ENCODE results near the gene CENPX. TPM values are rescaled to one million over a fixed set of nuclear protein-coding genes. Genes with fewer than 3 reads are reported as not detected.

Gene CENPX
- total and polyA plus RNA-seq, 2 of the 13 experiments (the other 11 are each of a cell fraction or from before 2014, with no cell fraction given): 92.7 to 170 TPM

DNA sequence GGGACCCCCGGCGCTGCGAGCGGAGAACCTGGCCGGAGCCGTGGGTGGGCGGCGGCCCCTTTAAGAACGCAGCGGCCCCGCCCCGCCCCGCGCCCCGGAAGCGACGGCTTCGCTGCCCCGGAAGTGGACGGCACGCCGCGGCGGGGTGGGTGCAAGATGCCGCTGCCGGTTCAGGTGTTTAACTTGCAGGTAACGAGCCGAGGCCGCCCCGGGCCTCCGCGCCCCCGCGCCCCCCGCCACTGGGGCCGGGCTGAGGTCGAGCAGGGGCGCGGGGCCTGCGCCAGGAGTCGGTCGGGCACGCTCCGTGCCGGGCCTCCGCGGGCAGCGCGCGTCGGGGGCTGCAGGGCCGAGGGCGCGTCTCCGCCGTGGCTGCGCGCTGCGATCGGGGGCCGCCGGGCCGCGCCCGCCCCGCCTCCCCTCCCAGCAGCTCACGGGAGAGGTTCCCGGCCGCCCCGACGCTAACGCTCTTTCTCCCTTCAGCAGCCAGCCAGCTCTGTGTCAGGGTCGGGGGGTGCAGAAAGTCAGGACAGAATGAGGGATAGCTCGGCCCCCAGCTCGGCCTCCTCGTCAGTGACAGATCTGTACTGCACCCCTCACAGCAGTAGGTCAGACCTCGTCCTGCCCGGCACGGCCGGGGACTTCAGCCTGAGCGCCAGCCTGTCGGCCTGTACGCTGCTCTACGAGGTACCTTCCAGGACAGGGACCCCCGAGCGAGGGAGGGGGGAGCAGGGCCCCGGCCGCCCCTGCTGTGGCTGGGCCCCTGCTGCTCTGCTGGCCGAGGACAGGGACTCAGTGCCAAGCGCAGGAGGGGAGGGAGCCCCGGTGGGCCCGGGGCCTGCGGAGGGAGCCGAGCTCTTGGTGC, 29.3 kb upstream of the CENPX start, which contains the start of the genes GPS1 and RFNG (continued):
- TF ChIP-seq, protein P1, sequence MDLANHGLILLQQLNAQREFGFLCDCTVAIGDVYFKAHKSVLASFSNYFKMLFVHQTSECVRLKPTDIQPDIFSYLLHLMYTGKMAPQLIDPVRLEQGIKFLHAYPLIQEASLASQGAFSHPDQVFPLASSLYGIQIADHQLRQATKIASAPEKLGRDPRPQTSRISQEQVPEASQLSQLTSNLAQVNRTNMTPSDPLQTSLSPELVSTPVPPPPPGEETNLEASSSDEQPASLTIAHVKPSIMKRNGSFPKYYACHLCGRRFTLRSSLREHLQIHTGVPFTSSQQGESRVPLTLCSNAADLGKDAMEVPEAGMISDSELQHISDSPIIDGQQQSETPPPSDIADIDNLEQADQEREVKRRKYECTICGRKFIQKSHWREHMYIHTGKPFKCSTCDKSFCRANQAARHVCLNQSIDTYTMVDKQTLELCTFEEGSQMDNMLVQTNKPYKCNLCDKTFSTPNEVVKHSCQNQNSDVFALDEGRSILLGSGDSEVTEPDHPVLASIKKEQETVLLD (CRISPR knock-in tag; IDR thresholded peaks at IDR 0.05; ENCODE audit: low read depth): peak; percentile 47; the same call in 1 of the 2 replicates
- TF ChIP-seq NR2F6 (IDR thresholded peaks at IDR 0.05) (no peak), NR2F6 (CRISPR knock-in tag; IDR thresholded peaks at IDR 0.05) (peak; percentile 33; the same call in 1 of the 2 replicates), KDM5A (IDR thresholded peaks at IDR 0.05; ENCODE audit: borderline replicate concordance, low read length) (peak; percentile 62), TARDBP (CRISPR knock-in tag; IDR thresholded peaks at IDR 0.05) (no peak), KMT2A (CRISPR knock-in tag; IDR thresholded peaks at IDR 0.05) (peak; percentile 39), ZNF253 (CRISPR knock-in tag; IDR thresholded peaks at IDR 0.05; ENCODE audit: borderline replicate concordance) (no peak), GATAD1 (CRISPR knock-in tag; IDR thresholded peaks at IDR 0.05) (peak; percentile 92), ZC3H13 (CRISPR knock-in tag; IDR thresholded peaks at IDR 0.05) (no peak; the same call in 1 of the 2 replicates), SAP130 (CRISPR knock-in tag; IDR thresholded peaks at IDR 0.05; ENCODE audit: low read depth) (peak; percentile 90), PHF8 (CRISPR knock-in tag; IDR thresholded peaks at IDR 0.05) (peak; percentile 1; the same call in 1 of the 2 replicates), DR1 (CRISPR knock-in tag; IDR thresholded peaks at IDR 0.05) (peak; percentile 65; the same call in 1 of the 2 replicates)
- TF ChIP-seq, protein P2, sequence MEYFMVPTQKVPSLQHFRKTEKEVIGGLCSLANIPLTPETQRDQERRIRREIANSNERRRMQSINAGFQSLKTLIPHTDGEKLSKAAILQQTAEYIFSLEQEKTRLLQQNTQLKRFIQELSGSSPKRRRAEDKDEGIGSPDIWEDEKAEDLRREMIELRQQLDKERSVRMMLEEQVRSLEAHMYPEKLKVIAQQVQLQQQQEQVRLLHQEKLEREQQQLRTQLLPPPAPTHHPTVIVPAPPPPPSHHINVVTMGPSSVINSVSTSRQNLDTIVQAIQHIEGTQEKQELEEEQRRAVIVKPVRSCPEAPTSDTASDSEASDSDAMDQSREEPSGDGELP (IDR thresholded peaks at IDR 0.05; ENCODE audit: borderline replicate concordance, low read depth): peak; percentile 49; the same call in 1 of the 2 replicates
- TF ChIP-seq, protein P3, sequence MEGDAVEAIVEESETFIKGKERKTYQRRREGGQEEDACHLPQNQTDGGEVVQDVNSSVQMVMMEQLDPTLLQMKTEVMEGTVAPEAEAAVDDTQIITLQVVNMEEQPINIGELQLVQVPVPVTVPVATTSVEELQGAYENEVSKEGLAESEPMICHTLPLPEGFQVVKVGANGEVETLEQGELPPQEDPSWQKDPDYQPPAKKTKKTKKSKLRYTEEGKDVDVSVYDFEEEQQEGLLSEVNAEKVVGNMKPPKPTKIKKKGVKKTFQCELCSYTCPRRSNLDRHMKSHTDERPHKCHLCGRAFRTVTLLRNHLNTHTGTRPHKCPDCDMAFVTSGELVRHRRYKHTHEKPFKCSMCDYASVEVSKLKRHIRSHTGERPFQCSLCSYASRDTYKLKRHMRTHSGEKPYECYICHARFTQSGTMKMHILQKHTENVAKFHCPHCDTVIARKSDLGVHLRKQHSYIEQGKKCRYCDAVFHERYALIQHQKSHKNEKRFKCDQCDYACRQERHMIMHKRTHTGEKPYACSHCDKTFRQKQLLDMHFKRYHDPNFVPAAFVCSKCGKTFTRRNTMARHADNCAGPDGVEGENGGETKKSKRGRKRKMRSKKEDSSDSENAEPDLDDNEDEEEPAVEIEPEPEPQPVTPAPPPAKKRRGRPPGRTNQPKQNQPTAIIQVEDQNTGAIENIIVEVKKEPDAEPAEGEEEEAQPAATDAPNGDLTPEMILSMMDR (CRISPR knock-in tag; IDR thresholded peaks at IDR 0.05): no peak
- TF ChIP-seq, protein P4, sequence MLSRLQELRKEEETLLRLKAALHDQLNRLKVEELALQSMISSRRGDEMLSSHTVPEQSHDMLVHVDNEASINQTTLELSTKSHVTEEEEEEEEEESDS (CRISPR knock-in tag; IDR thresholded peaks at IDR 0.05; ENCODE audit: borderline replicate concordance): no peak
- TF ChIP-seq, protein P5, sequence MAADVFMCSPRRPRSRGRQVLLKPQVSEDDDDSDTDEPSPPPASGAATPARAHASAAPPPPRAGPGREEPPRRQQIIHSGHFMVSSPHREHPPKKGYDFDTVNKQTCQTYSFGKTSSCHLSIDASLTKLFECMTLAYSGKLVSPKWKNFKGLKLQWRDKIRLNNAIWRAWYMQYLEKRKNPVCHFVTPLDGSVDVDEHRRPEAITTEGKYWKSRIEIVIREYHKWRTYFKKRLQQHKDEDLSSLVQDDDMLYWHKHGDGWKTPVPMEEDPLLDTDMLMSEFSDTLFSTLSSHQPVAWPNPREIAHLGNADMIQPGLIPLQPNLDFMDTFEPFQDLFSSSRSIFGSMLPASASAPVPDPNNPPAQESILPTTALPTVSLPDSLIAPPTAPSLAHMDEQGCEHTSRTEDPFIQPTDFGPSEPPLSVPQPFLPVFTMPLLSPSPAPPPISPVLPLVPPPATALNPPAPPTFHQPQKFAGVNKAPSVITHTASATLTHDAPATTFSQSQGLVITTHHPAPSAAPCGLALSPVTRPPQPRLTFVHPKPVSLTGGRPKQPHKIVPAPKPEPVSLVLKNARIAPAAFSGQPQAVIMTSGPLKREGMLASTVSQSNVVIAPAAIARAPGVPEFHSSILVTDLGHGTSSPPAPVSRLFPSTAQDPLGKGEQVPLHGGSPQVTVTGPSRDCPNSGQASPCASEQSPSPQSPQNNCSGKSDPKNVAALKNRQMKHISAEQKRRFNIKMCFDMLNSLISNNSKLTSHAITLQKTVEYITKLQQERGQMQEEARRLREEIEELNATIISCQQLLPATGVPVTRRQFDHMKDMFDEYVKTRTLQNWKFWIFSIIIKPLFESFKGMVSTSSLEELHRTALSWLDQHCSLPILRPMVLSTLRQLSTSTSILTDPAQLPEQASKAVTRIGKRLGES (CRISPR knock-in tag; IDR thresholded peaks at IDR 0.05; ENCODE audit: borderline replicate concordance): no peak
- TF ChIP-seq, protein P6, sequence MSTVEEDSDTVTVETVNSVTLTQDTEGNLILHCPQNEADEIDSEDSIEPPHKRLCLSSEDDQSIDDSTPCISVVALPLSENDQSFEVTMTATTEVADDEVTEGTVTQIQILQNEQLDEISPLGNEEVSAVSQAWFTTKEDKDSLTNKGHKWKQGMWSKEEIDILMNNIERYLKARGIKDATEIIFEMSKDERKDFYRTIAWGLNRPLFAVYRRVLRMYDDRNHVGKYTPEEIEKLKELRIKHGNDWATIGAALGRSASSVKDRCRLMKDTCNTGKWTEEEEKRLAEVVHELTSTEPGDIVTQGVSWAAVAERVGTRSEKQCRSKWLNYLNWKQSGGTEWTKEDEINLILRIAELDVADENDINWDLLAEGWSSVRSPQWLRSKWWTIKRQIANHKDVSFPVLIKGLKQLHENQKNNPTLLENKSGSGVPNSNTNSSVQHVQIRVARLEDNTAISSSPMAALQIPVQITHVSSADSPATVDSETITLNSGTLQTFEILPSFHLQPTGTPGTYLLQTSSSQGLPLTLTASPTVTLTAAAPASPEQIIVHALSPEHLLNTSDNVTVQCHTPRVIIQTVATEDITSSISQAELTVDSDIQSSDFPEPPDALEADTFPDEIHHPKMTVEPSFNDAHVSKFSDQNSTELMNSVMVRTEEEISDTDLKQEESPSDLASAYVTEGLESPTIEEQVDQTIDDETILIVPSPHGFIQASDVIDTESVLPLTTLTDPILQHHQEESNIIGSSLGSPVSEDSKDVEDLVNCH (CRISPR knock-in tag; IDR thresholded peaks at IDR 0.05): no peak
- TF ChIP-seq, protein P7, sequence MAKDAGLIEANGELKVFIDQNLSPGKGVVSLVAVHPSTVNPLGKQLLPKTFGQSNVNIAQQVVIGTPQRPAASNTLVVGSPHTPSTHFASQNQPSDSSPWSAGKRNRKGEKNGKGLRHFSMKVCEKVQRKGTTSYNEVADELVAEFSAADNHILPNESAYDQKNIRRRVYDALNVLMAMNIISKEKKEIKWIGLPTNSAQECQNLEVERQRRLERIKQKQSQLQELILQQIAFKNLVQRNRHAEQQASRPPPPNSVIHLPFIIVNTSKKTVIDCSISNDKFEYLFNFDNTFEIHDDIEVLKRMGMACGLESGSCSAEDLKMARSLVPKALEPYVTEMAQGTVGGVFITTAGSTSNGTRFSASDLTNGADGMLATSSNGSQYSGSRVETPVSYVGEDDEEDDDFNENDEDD (CRISPR knock-in tag; IDR thresholded peaks at IDR 0.05; ENCODE audit: borderline replicate concordance): peak; percentile 35; the same call in 1 of the 2 replicates

All from HepG2 (cell line).